Activated naive CD4-positive, alpha-beta T cell treated with anti-CD3 and anti-CD28 coated beads, Interleukin-2, amount 50 U/mL, for 24 hours (primary cell): ENCODE results near the gene RNF128.

ENCODE experiments used
- H3K27ac Mint-ChIP-seq: one replicate; pipeline ENCODE4 v1.8.0; 2021; ENCODE audit warnings: mild to moderate bottlenecking, mixed read lengths
- H3K27me3 Mint-ChIP-seq: one replicate; pipeline ENCODE4 v1.8.0; 2021; ENCODE audit warnings: mixed read lengths
- H3K36me3 Mint-ChIP-seq: one replicate; pipeline ENCODE4 v1.8.0; 2021; ENCODE audit warnings: mixed read lengths
- H3K4me1 Mint-ChIP-seq: one replicate; pipeline ENCODE4 v1.8.0; 2021; ENCODE audit warnings: mixed read lengths
- H3K4me3 Mint-ChIP-seq: one replicate; pipeline ENCODE4 v1.8.0; 2021; ENCODE audit warnings: mild to moderate bottlenecking, mixed read lengths
- H3K9me3 Mint-ChIP-seq: one replicate; pipeline ENCODE4 v1.8.0; 2021; ENCODE audit warnings: mixed read lengths

RNF128 gene

GRCh38 chrX:106726485-106727437 lies at the start of gene RNF128:
RNF128 (plus strand) TSS chrX:106726701; CDS start chrX:106726914, 213 bp downstream.
- no peak within 1 kb of the TSS for H3K27ac Mint-ChIP-seq
- H3K9me3 Mint-ChIP-seq = no peaks in the 10 kb centered on the region
- H3K27me3 Mint-ChIP-seq = peaks cover 21% of the 10 kb centered on the region
- H3K4me1 Mint-ChIP-seq = peaks cover 13% of the 10 kb centered on the region
- H3K4me3 Mint-ChIP-seq = peak within 1 kb of the TSS; percentile 76
- H3K36me3 Mint-ChIP-seq = no peaks in the 10 kb centered on the region

GRCh38 chrX:106680716-106681115 lies 45.8 kb upstream of the RNF128 start:
- Mint-ChIP-seq H3K27me3 (no peaks in the 10 kb centered on the region), H3K9me3 (peaks cover 8% of the 10 kb centered on the region), H3K4me3 (no peak overlapping the region), H3K36me3 (no peaks in the 10 kb centered on the region), H3K4me1 (no peaks in the 10 kb centered on the region), H3K27ac (no peak overlapping the region)

GRCh38 chrX:106684207-106684606 lies 42.3 kb upstream of the RNF128 start:
- peaks cover 8% of the 10 kb centered on the region for H3K9me3 Mint-ChIP-seq
- H3K36me3 Mint-ChIP-seq = no peaks in the 10 kb centered on the region
- no peak overlapping the region for H3K4me3 Mint-ChIP-seq
- H3K4me1 Mint-ChIP-seq = no peaks in the 10 kb centered on the region
- no peak overlapping the region for H3K27ac Mint-ChIP-seq
- H3K27me3 Mint-ChIP-seq = peaks cover 1% of the 10 kb centered on the region

GRCh38 chrX:106692425-106693065 lies 34.0 kb upstream of the RNF128 start:
- no peaks in the 10 kb centered on the region for H3K9me3 Mint-ChIP-seq
- H3K4me3 Mint-ChIP-seq = no peak overlapping the region
- H3K4me1 Mint-ChIP-seq = no peaks in the 10 kb centered on the region
- peaks cover 3% of the 10 kb centered on the region for H3K27me3 Mint-ChIP-seq
- H3K27ac Mint-ChIP-seq = no peak overlapping the region
- H3K36me3 Mint-ChIP-seq = no peaks in the 10 kb centered on the region

- no peaks in the 10 kb centered on the region for H3K4me1 Mint-ChIP-seq
- no peak overlapping the region for H3K27ac Mint-ChIP-seq
- no peaks in the 10 kb centered on the region for H3K9me3 Mint-ChIP-seq
- H3K4me3 Mint-ChIP-seq = no peak overlapping the region
- peaks cover 4% of the 10 kb centered on the region for H3K27me3 Mint-ChIP-seq
- no peaks in the 10 kb centered on the region for H3K36me3 Mint-ChIP-seq
Observed at GRCh38 chrX:106696502-106696901, 30.0 kb upstream of the RNF128 start.

GRCh38 chrX:106698693-106699092 lies 27.8 kb upstream of the RNF128 start:
- H3K36me3 Mint-ChIP-seq = no peaks in the 10 kb centered on the region
- H3K9me3 Mint-ChIP-seq = no peaks in the 10 kb centered on the region
- H3K4me3 Mint-ChIP-seq = no peak overlapping the region
- no peak overlapping the region for H3K27ac Mint-ChIP-seq
- H3K4me1 Mint-ChIP-seq = no peaks in the 10 kb centered on the region
- H3K27me3 Mint-ChIP-seq = peaks cover 7% of the 10 kb centered on the region

- Mint-ChIP-seq H3K9me3 (no peaks in the 10 kb centered on the region), H3K4me3 (no peak overlapping the region), H3K27ac (no peak overlapping the region), H3K4me1 (no peaks in the 10 kb centered on the region), H3K27me3 (peaks cover 4% of the 10 kb centered on the region), H3K36me3 (no peaks in the 10 kb centered on the region)
Observed at GRCh38 chrX:106702636-106703035, 23.9 kb upstream of the RNF128 start.

- Mint-ChIP-seq H3K4me1 (no peaks in the 10 kb centered on the region), H3K9me3 (no peaks in the 10 kb centered on the region), H3K36me3 (no peaks in the 10 kb centered on the region), H3K27me3 (peaks cover 2% of the 10 kb centered on the region), H3K27ac (no peak overlapping the region), H3K4me3 (no peak overlapping the region)
Observed at GRCh38 chrX:106706466-106706865, 20.0 kb upstream of the RNF128 start.

GRCh38 chrX:106707771-106708454 lies 18.6 kb upstream of the RNF128 start:
- Mint-ChIP-seq H3K4me1 (no peaks in the 10 kb centered on the region), H3K27me3 (no peaks in the 10 kb centered on the region), H3K27ac (no peak overlapping the region), H3K9me3 (no peaks in the 10 kb centered on the region), H3K36me3 (no peaks in the 10 kb centered on the region), H3K4me3 (no peak overlapping the region)

- Mint-ChIP-seq H3K36me3 (no peaks in the 10 kb centered on the region), H3K27ac (no peak overlapping the region), H3K4me3 (no peak overlapping the region), H3K9me3 (no peaks in the 10 kb centered on the region), H3K4me1 (no peaks in the 10 kb centered on the region), H3K27me3 (no peaks in the 10 kb centered on the region)
Observed at GRCh38 chrX:106710771-106711170, 15.7 kb upstream of the RNF128 start.

- Mint-ChIP-seq H3K9me3 (no peaks in the 10 kb centered on the region), H3K4me1 (no peaks in the 10 kb centered on the region)
Observed at GRCh38 chrX:106711375-106711774, 15.1 kb upstream of the RNF128 start.

GRCh38 chrX:106716004-106716403 lies 10.5 kb upstream of the RNF128 start:
- Mint-ChIP-seq H3K27ac (no peak overlapping the region), H3K9me3 (no peaks in the 10 kb centered on the region), H3K27me3 (no peaks in the 10 kb centered on the region)

More at GRCh38 chrX:106711375-106711774, 15.1 kb upstream of the RNF128 start:
- H3K36me3 Mint-ChIP-seq = no peaks in the 10 kb centered on the region
- H3K27ac Mint-ChIP-seq = no peak overlapping the region
- no peaks in the 10 kb centered on the region for H3K27me3 Mint-ChIP-seq
- no peak overlapping the region for H3K4me3 Mint-ChIP-seq

GRCh38 chrX:106716463-106716862 lies 10.0 kb upstream of the RNF128 start:
- Mint-ChIP-seq H3K9me3 (no peaks in the 10 kb centered on the region), H3K4me3 (no peak overlapping the region), H3K27me3 (no peaks in the 10 kb centered on the region), H3K36me3 (no peaks in the 10 kb centered on the region), H3K27ac (no peak overlapping the region), H3K4me1 (no peaks in the 10 kb centered on the region)

More at GRCh38 chrX:106716004-106716403, 10.5 kb upstream of the RNF128 start:
- no peaks in the 10 kb centered on the region for H3K4me1 Mint-ChIP-seq
- H3K4me3 Mint-ChIP-seq = no peak overlapping the region
- no peaks in the 10 kb centered on the region for H3K36me3 Mint-ChIP-seq

- H3K4me3 Mint-ChIP-seq = no peak overlapping the region
- H3K4me1 Mint-ChIP-seq = no peaks in the 10 kb centered on the region
- no peaks in the 10 kb centered on the region for H3K36me3 Mint-ChIP-seq
- H3K9me3 Mint-ChIP-seq = no peaks in the 10 kb centered on the region
- peaks cover 2% of the 10 kb centered on the region for H3K27me3 Mint-ChIP-seq
- no peak overlapping the region for H3K27ac Mint-ChIP-seq
Observed at GRCh38 chrX:106718709-106719108, 7.8 kb upstream of the RNF128 start.

- H3K36me3 Mint-ChIP-seq = no peaks in the 10 kb centered on the region
- peaks cover 13% of the 10 kb centered on the region for H3K4me1 Mint-ChIP-seq
- no peak overlapping the region for H3K27ac Mint-ChIP-seq
- H3K27me3 Mint-ChIP-seq = peaks cover 21% of the 10 kb centered on the region
- H3K4me3 Mint-ChIP-seq = peak overlapping the region; percentile 76
- H3K9me3 Mint-ChIP-seq = no peaks in the 10 kb centered on the region
Observed at GRCh38 chrX:106725931-106726330, 570 bp upstream of the RNF128 start.

- Mint-ChIP-seq H3K4me3 (no peak overlapping the region), H3K27ac (no peak overlapping the region), H3K9me3 (no peaks in the 10 kb centered on the region), H3K36me3 (no peaks in the 10 kb centered on the region), H3K27me3 (peaks cover 19% of the 10 kb centered on the region), H3K4me1 (peaks cover 13% of the 10 kb centered on the region)
Observed at GRCh38 chrX:106728337-106728736, 1.8 kb downstream of the RNF128 start.
